BLaER1 treated with 17β-estradiol and CSF1 and Interleukin-3, amounts not matched to agents 10 nM and 100 nM (cell line): ENCODE data around the gene TMEM129.

ENCODE experiments used
- H3K27ac ChIP-seq, 11 experiments: shearing (Covaris generic); formaldehyde crosslinking; 2 replicates each; pipeline ENCODE4 v1.8.1; 2022
- H3K27me3 ChIP-seq, 11 experiments: shearing (Covaris generic); formaldehyde crosslinking; 2 replicates each; pipeline ENCODE4 v1.8.1; 2022
- H3K36me3 ChIP-seq, 11 experiments: shearing (Covaris generic); formaldehyde crosslinking; 2 replicates each; pipeline ENCODE4 v1.8.1; 2022
- H3K4me1 ChIP-seq, 10 experiments: shearing (Covaris generic); formaldehyde crosslinking; 2 replicates each; pipeline ENCODE4 v1.8.1; 2022
- H3K4me2 ChIP-seq, 11 experiments: shearing (Covaris generic); formaldehyde crosslinking; 2 replicates each; pipeline ENCODE4 v1.8.1; 2022
- H3K4me3 ChIP-seq, 10 experiments: shearing (Covaris generic); formaldehyde crosslinking; 2 replicates each; pipeline ENCODE4 v1.8.1; 2022
- H3K9ac ChIP-seq, 11 experiments: shearing (Covaris generic); formaldehyde crosslinking; 2 replicates each; pipeline ENCODE4 v1.8.1; 2022
- H3K9me3 ChIP-seq, 11 experiments: shearing (Covaris generic); formaldehyde crosslinking; replicated peaks in 1 of 11; 2 replicates each; pipeline ENCODE4 v1.8.1; 2022
- H4K20me1 ChIP-seq, 11 experiments: shearing (Covaris generic); formaldehyde crosslinking; 2 replicates each; pipeline ENCODE4 v1.8.1; 2022
- Cebpa-rat ChIP-seq, 11 experiments: shearing (Covaris generic); IDR thresholded peaks; 2 replicates each; pipeline ENCODE4 v1.8.1; 2022

The TMEM129 gene

DNA sequence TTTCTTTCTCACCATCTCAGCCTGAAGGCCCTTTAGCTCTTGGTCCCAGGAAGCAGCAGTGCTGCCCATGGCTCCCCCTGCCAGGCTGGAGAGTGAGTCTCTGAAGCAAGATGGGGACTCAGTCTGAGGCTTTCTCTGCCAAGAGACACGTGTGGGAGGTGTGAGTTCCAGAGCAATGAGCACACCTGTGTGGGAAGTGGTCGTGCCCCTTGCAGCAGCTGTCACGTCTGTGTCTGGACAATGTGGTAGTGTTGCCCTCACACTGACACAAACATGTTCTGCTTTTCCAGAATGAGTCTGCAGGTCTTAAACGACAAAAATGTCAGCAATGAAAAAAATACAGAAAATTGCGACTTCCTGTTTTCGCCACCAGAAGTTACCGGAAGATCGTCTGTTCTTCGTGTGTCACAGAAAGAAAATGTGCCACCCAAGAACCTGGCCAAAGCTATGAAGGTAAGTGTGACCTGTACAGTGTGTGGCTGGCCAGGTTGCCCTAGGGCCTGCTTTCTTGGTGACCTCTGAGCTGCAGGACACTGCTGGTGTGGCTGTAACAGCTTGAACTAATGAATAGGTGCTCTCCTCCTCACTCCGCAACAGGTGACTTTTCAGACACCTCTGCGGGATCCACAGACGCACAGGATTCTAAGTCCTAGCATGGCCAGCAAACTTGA is 2.1 kb upstream of the TMEM129 start:
- peaks cover 5 to 83% (median 69%) of the 10 kb centered on the region in 11 experiments; a peak in 20 of 22 replicates for H4K20me1 ChIP-seq
- H3K4me2 ChIP-seq = peak overlapping the region; percentile 93 to 100 (median 98)
- peaks cover 0 to 54% (median 48%) of the 10 kb centered on the region in 11 experiments; a peak in 20 of 22 replicates for H3K36me3 ChIP-seq
- H3K9me3 ChIP-seq = no peaks in the 10 kb centered on the region
- H3K4me3 ChIP-seq = peak overlapping the region; percentile 28 to 90 (median 85)
- H3K27me3 ChIP-seq = no peaks in the 10 kb centered on the region
- peak overlapping the region; percentile 81 to 100 (median 91) for H3K27ac ChIP-seq
- no peak for TF ChIP-seq Cebpa-rat (IDR thresholded peaks at IDR 0.05)
- peaks cover 70 to 87% (median 83%) of the 10 kb centered on the region in 10 experiments for H3K4me1 ChIP-seq
- peak overlapping the region; percentile 78 to 100 (median 99) for H3K9ac ChIP-seq

DNA sequence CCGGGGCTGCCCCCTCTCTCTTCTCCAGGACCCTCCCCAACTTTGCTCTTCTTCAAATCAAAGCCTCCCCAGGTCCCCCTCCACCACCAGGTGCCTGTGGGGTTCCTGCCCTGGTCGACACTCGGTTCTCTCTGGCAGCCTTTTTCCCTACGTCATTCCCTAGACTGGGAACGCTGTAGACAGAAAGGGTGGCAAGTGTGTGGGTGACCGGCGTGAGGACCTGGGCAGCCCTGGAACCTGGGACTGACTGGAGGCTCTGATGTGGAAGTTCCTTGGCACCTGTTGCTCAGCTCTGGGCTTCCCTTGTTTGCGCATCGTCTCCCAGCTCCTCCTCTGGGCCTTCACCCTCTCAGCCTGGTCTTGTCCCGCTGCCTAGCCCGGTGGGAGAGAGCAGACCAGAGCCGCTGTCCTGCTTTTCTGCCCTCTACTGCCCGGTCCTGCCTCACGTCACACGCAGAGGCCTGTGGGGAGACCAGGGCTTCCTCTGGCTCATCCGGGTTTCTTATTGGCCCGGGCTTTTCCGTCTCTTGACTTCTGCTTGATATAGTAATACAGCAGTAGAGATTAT is 1.5 kb upstream of the TMEM129 start:
- Histone ChIP-seq H3K27ac (peak overlapping the region; percentile 81 to 100 (median 91)), H4K20me1 (peaks cover 12 to 83% (median 70%) of the 10 kb centered on the region in 11 experiments; a peak in 21 of 22 replicates), H3K9me3 (no peaks in the 10 kb centered on the region), H3K4me2 (peak overlapping the region; percentile 93 to 100 (median 98)), H3K27me3 (no peaks in the 10 kb centered on the region), H3K9ac (peak overlapping the region; percentile 78 to 100 (median 99)), H3K4me3 (peak overlapping the region; percentile 66 to 90 (median 85)), H3K4me1 (peaks cover 74 to 87% (median 83%) of the 10 kb centered on the region in 10 experiments), H3K36me3 (peaks cover 5 to 54% (median 44%) of the 10 kb centered on the region in 11 experiments; a peak in 21 of 22 replicates)
- TF ChIP-seq Cebpa-rat (IDR thresholded peaks at IDR 0.05) = no peak

DNA sequence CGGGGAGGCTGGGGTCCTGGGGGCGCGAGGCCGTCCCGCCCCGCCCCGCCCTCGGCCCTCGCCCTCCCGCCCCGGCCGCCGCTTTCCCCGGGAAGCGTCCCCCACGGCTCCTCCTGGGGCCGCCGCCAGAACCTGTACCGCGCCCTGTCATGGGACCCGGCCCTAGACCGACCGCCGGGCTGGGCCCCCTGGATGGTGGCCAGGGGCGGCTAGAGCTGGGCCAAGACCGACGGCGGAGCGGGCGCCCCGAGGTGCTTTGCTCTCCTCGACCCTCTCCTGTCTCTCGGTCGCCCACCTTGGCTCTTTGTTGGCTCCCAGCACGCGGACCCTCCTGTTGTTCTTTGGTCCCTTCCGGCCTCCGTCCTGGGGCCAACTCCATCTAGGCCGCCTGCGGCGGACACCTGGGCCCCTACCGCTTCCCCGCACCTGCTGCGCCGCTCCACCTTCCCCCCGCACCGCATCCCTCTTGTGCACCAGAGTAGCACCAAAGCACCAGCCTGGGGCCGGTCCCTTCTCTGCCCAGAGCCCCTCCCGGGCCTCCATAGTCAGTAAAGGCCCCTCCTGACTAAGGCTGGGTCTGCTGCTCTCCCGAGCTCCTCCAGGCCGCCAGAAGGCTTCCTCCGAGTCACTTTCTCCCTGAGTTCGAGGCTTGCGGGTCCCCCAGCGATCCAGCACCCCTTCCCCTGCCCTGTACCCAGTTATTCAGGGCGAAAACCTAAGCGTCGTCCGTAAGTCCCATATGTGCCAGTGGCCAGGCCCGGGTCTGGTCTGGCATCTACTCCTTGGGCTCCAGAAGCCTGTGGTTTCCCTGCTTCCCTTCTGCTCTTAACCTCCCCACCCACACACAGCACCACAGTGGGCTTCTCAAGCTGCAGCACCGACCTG is 785 bp upstream of the TMEM129 start:
- no peaks in the 10 kb centered on the region for H3K27me3 ChIP-seq

DNA sequence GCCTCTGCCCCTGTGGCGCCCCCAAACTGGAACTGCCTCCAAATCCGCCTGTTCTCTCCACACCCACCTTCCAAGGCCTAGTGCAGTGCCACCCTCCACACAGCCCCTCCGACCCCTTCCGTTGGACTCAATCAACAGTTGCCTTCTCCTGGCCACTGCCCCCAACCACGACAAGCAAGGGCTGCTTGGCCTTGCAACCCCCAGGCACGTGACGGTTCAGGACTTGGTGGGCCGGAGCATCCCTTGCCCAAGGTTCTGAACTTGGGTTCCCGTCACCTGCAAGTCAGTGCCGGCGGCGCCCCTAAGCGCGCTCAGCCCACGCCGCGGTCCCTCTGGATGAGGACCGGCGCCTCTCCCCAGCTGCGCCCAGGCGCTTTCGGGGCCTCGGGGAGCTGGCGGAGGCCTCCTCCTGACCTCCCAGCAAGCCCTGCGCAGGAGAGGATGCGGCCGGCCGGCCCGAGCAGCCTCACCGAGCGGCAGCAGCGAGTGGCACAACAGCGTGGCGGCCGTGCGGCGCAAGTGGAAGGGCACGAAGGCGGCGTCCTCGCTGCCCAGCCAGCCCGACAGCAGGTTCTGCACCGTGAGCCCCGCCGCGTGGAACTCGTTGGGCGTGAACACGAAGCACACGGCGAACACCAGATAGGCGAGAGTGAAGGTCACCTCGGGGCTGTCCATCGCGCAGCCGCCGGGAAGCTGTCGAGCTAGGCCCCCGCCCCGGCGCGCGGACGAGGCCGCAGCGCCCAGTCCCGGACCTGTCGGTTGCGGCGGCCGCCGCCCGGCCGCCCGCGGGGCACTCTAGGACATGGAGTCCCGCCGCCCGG is 750 bp downstream of the TMEM129 start:
- Histone ChIP-seq H3K9ac (peak overlapping the region; percentile 86 to 100 (median 99)), H3K9me3 (no peaks in the 10 kb centered on the region), H4K20me1 (peaks cover 33 to 85% (median 71%) of the 10 kb centered on the region in 11 experiments), H3K27ac (peak overlapping the region; percentile 87 to 100 (median 100)), H3K4me3 (peak overlapping the region; percentile 66 to 90 (median 85)), H3K4me1 (peaks cover 78 to 87% (median 84%) of the 10 kb centered on the region in 10 experiments), H3K27me3 (no peaks in the 10 kb centered on the region), H3K4me2 (peak overlapping the region; percentile 95 to 100 (median 99)), H3K36me3 (peaks cover 15 to 50% (median 38%) of the 10 kb centered on the region in 11 experiments; a peak in 21 of 22 replicates)
- no peak for TF ChIP-seq Cebpa-rat (IDR thresholded peaks at IDR 0.05)

More for the DNA sequence above, 785 bp upstream of the TMEM129 start:
- Histone ChIP-seq H3K36me3 (peaks cover 12 to 54% (median 46%) of the 10 kb centered on the region in 11 experiments; a peak in 21 of 22 replicates), H3K4me3 (peak overlapping the region; percentile 66 to 90 (median 85)), H3K9ac (peak overlapping the region; percentile 78 to 100 (median 99)), H3K4me1 (peaks cover 74 to 87% (median 83%) of the 10 kb centered on the region in 10 experiments), H3K9me3 (no peaks in the 10 kb centered on the region), H4K20me1 (peaks cover 19 to 83% (median 70%) of the 10 kb centered on the region in 11 experiments), H3K27ac (peak overlapping the region; percentile 81 to 100 (median 91)), H3K4me2 (peak overlapping the region; percentile 93 to 100 (median 98))
- no peak for TF ChIP-seq Cebpa-rat (IDR thresholded peaks at IDR 0.05)

DNA sequence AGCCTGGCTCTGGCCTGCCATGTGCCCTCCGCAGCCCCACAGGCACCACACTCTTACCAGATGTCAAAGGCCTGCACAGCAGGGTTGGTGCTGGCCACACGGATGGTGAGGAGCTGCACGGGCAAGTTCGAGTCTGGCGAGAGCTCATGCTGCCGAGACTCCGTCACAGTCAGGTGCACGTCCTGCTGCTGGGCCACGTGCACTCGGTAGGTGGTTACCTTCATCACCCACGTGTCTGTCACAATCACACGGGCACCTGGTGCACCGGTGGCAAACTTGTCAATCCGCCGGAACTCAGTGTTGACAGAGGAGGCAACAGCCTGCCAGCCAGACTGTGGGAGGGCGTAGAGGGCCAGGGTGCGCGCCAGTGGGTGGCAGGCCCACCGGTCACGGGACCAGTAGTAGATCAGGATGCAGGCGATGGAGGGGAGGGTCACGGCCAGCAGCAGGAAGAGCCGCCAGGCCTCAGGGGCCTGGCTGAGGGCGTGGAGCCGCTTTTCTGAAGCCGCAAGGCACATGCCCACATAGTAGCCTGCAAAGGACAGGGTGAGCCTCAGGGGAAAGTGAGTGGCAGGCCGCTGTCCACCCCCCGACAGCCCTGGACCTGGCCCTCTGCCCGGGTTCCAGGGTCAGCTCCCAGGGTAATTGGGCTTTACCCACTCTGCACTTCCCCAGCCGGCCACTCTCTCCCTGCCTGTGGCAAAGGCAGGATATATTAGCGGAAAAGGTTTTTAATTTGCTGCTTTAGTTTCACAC is 2.9 kb downstream of the TMEM129 start:
- Histone ChIP-seq H3K4me2 (peak overlapping the region; percentile 95 to 100 (median 99)), H3K27ac (peak overlapping the region in 9 of 11 experiments; percentile 37 to 100 (median 100); a peak in 18 of 22 replicates), H4K20me1 (peaks cover 33 to 87% (median 67%) of the 10 kb centered on the region in 11 experiments), H3K9ac (peak overlapping the region; percentile 48 to 100 (median 99)), H3K27me3 (no peaks in the 10 kb centered on the region), H3K9me3 (no peaks in the 10 kb centered on the region), H3K4me1 (peaks cover 86 to 89% (median 87%) of the 10 kb centered on the region in 10 experiments), H3K4me3 (peak overlapping the region; percentile 28 to 90 (median 85); a peak in 16 of 20 replicates), H3K36me3 (peaks cover 12 to 30% (median 20%) of the 10 kb centered on the region in 11 experiments; a peak in 18 of 22 replicates)
- no peak for TF ChIP-seq Cebpa-rat (IDR thresholded peaks at IDR 0.05)

DNA sequence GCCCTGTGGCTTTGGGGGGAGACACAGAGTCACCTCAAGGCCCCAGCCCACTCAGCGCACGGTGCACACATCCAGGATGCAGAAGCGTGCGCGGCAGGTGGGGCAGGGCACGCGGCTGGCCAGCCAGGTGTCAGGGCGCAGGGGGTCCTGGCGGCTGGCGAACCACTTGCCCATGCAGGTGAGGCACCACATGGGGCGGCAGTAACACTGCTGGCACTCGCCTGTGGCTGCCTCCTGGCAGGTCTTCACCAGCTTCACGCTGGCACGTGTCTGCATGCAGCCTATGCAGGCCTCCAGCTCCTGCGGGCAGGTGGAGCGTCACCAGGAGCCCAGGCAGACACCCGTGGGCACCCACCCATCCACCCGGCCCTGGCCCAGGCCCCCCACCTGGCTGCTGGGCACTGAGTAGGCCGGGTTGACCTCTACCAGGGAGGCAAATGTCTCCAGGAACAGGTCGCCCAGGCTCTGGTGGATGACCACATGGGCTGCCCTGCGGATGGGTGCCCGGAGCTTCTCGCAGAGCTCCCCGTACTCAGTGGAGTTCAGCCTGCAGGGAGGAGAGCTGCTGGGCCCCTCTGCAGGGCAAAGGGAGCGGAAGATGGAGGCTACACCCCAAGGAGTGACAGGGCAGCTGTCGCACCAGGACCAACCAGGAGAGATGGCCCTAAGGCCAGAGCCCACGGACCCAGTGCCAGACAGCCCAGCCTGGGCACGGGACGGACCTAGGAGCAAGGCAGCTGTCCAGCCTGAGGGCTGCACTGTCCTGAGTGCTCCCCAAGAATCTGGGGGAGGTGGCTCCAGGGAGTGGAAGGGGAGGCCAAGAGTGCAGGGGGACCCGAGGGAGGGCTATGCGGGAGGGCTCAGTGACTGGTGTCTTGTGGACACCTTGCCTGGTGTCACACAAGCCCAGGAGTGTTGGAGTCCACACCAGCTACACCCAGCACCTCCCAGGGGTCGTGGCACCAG is 3.7 kb downstream of the TMEM129 start:
- Histone ChIP-seq H3K27ac (peak overlapping the region in 9 of 11 experiments; percentile 98 to 100 (median 100); a peak in 17 of 22 replicates), H3K4me1 (peaks cover 79 to 83% (median 80%) of the 10 kb centered on the region in 10 experiments), H3K9ac (peak overlapping the region; percentile 88 to 100 (median 99); a peak in 20 of 22 replicates), H3K36me3 (peaks cover 12 to 30% (median 20%) of the 10 kb centered on the region in 11 experiments; a peak in 18 of 22 replicates), H3K9me3 (no peaks in the 10 kb centered on the region), H3K4me2 (peak overlapping the region; percentile 95 to 100 (median 99)), H3K27me3 (no peaks in the 10 kb centered on the region), H4K20me1 (peaks cover 33 to 83% (median 60%) of the 10 kb centered on the region in 11 experiments), H3K4me3 (peak overlapping the region in 8 of 10 experiments; percentile 5 to 99 (median 89); a peak in 11 of 20 replicates)
- no peak for TF ChIP-seq Cebpa-rat (IDR thresholded peaks at IDR 0.05)
